Measurements from ENCODE around the gene NAT8.

NAT8 gene

DNA sequence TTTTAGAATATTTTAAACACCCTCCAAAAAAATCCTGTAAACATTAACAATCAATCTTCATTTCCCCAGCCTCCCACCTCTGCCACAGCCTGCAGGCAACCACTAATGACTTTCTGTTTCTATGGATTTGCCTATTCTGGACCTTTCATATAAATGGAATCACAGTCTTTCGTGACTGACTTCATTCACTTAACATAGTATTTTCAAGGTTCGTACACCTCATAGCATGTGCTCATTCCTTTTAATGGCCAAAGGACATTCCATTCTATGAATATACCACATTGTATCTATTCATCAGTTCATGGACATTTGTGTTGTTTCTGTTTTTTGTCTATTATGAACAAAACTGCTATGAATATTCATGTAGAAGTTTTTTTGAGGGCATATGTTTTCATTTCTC, 48.5 kb downstream of the NAT8 start:
- TF ChIP-seq, protein P1, sequence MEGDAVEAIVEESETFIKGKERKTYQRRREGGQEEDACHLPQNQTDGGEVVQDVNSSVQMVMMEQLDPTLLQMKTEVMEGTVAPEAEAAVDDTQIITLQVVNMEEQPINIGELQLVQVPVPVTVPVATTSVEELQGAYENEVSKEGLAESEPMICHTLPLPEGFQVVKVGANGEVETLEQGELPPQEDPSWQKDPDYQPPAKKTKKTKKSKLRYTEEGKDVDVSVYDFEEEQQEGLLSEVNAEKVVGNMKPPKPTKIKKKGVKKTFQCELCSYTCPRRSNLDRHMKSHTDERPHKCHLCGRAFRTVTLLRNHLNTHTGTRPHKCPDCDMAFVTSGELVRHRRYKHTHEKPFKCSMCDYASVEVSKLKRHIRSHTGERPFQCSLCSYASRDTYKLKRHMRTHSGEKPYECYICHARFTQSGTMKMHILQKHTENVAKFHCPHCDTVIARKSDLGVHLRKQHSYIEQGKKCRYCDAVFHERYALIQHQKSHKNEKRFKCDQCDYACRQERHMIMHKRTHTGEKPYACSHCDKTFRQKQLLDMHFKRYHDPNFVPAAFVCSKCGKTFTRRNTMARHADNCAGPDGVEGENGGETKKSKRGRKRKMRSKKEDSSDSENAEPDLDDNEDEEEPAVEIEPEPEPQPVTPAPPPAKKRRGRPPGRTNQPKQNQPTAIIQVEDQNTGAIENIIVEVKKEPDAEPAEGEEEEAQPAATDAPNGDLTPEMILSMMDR (IDR thresholded peaks at IDR 0.05; ENCODE audit: control insufficient read depth, insufficient read depth, low read depth, low read length, missing control alignments) = no peak
- no peak overlapping the region for H3K4me3 ChIP-seq (ENCODE audit: control insufficient read depth, low read depth, low read length)
- no peak for DNase-seq (ENCODE audit: low read depth)

Measured in AG09309 (cell line).